Body of pancreas (tissue), 4 donors: ENCODE measurements around the gene CEP128. TPM values are rescaled to one million over a fixed set of nuclear protein-coding genes. Genes with fewer than 3 reads are reported as not detected.

Experiments used
- ATAC-seq: fragments of 150-250 bp; one replicate; pipeline ENCODE4 v1.9.1; 2016
- DNase-seq, 4 donors: peaks; one replicate each; pipeline ENCODE4 v3.0.0-alpha.2; 2019
- H3K27ac ChIP-seq, 4 donors: fragments of 200-600 bp; sonication (generic); 1 replicate in 3 of 4; 2 replicates in 1 of 4; pipeline versions ENCODE4 v1.5.1 to v1.6.1; 2016 to 2019; ENCODE audit warnings: mild to moderate bottlenecking in 1 of 4, mixed read lengths in 1 of 4, moderate library complexity in 1 of 4
- H3K27me3 ChIP-seq, 2 donors: fragments of 200-600 bp; sonication (generic); one replicate each; pipeline ENCODE4 v1.6.0; 2016; ENCODE audit warnings: mild to moderate bottlenecking in 1 of 2
- H3K36me3 ChIP-seq, 2 donors: fragments of 200-600 bp; sonication (generic); replicated peaks in 1 of 2; 2 replicates each; pipeline ENCODE4 v1.5.1; 2016; ENCODE audit warnings: low read depth in 2 of 2; ENCODE audit not compliant: insufficient read depth in 1 of 2
- H3K4me1 ChIP-seq: fragments of 200-600 bp; sonication (generic); one replicate; pipeline ENCODE4 v1.6.0; 2016
- H3K4me3 ChIP-seq, 2 donors: fragments of 200-600 bp; sonication (generic); 1 replicate in 1 of 2; 2 replicates in 1 of 2; pipeline ENCODE4 v1.5.1; 2016 to 2019
- H3K9me3 ChIP-seq, 3 donors: fragments of 200-600 bp; sonication (generic); 1 replicate in 2 of 3; 2 replicates in 1 of 3; pipeline ENCODE4 v1.5.1; 2016
- POLR2A ChIP-seq, 3 donors: fragments of 450-650 bp; IDR thresholded peaks; one replicate each; pipeline ENCODE4 v1.6.1; 2016; ENCODE audit warnings: antibody characterized with exemption in 3 of 3, mild to moderate bottlenecking in 2 of 3
- WGBS, 2 donors: methylation state at CpG; one replicate each; pipeline ENCODE4 v1.1.5; 2017; 5-methylcytosine and 5-hydroxymethylcytosine counted together
- intact Hi-C: fragments of 100-400 bp; cut with DNase I; formaldehyde crosslinking; loops from one replicate; pipeline ENCODE4 v1.15.1; 2023
- total RNA-seq, 2 donors: library from RNA; depleted of rRNA; stranded (reverse); fragments of >200 nt; gene quantifications; one replicate each; pipeline ENCODE4 v1.1.0, GENCODE V29; 2016
- TF ChIP-seq, protein P1 (sequence below), 7 experiments: fragments of 450-650 bp in 4 of 7; fragments of 200-600 bp in 3 of 7; sonication (generic) in 3 of 7; IDR thresholded peaks; one replicate each; pipeline ENCODE4 v1.5.1; 2016 to 2019; ENCODE audit warnings: antibody characterized with exemption in 7 of 7

Gene CEP128
- total RNA-seq, 2 donors from 2014 or later: 7.8 to 14.5 TPM

DNA sequence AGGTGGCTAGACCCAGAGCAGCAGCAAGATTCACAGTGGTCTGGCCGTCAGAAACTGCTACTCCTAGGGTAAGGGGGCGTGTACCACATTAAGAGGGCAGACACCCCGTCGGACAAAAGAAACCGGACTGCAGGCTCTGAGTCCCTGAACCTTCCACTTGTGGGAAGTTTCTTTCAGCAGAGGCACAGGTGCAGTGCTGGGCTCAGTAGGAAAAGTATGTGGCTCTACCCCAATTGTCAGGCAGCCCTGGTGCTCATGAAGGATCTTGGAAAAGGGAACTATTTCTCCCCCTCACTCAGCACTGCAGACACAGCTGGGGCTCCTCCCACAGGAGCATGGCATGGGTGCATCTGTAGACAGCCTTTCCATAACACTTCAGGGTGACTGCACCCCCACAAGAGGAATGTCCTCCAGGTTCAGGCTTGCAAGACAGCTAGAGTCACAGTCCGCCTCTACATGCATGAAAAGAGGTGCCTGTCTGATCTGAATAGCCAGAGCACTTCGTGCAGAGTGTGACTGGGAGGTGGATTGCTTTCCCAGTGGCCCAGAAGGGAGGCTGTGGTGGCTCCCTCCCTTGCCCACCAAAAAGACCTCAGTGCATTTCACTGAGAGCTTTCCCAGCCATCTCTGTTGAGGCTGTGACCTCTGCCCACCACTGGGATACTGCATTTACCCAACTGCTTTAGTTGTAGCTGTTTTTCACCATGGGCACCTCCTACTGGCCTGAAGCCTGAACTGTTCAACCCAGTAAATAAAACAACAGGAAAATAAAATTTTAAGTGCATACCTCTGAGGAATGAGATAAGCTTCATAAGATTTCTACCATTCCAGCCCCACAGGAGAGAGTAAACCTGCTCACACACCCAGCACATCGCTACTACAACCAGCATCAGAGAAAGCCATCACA lies 14.2 kb downstream of the CEP128 start:
- Histone ChIP-seq H3K36me3 (no peaks in the 10 kb centered on the region), H3K4me3 (no peak overlapping the region), H3K27ac (no peak overlapping the region), H3K27me3 (no peaks in the 10 kb centered on the region), H3K4me1 (no peaks in the 10 kb centered on the region), H3K9me3 (no peaks in the 10 kb centered on the region)
- no peak for TF ChIP-seq POLR2A (IDR thresholded peaks at IDR 0.05)
- TF ChIP-seq, protein P1, sequence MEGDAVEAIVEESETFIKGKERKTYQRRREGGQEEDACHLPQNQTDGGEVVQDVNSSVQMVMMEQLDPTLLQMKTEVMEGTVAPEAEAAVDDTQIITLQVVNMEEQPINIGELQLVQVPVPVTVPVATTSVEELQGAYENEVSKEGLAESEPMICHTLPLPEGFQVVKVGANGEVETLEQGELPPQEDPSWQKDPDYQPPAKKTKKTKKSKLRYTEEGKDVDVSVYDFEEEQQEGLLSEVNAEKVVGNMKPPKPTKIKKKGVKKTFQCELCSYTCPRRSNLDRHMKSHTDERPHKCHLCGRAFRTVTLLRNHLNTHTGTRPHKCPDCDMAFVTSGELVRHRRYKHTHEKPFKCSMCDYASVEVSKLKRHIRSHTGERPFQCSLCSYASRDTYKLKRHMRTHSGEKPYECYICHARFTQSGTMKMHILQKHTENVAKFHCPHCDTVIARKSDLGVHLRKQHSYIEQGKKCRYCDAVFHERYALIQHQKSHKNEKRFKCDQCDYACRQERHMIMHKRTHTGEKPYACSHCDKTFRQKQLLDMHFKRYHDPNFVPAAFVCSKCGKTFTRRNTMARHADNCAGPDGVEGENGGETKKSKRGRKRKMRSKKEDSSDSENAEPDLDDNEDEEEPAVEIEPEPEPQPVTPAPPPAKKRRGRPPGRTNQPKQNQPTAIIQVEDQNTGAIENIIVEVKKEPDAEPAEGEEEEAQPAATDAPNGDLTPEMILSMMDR (IDR thresholded peaks at IDR 0.05): no peak
- intact Hi-C loops: no loop called here
- WGBS, 2 donors: 92% methylated on average over 5 to 8 of the region's 8 CpGs
- ATAC-seq (no peak), DNase-seq (no peak)

- H3K27me3 ChIP-seq: no peaks in the 10 kb centered on the region
- H3K4me1 ChIP-seq: no peaks in the 10 kb centered on the region
- 82 to 87% methylated on average over 3 to 4 of the region's 4 CpGs for WGBS, 2 donors
- intact Hi-C loops: no loop called here
- no peak for ATAC-seq
- no peaks in the 10 kb centered on the region for H3K9me3 ChIP-seq
- no peak overlapping the region for H3K4me3 ChIP-seq
- no peak for DNase-seq
- TF ChIP-seq POLR2A (IDR thresholded peaks at IDR 0.05): no peak
- TF ChIP-seq, protein P1 (IDR thresholded peaks at IDR 0.05): no peak
- H3K36me3 ChIP-seq: no peaks in the 10 kb centered on the region
- H3K27ac ChIP-seq: no peak overlapping the region
Observed at GRCh38 chr14:80926397-80927082, 15.0 kb downstream of the CEP128 start.

DNA sequence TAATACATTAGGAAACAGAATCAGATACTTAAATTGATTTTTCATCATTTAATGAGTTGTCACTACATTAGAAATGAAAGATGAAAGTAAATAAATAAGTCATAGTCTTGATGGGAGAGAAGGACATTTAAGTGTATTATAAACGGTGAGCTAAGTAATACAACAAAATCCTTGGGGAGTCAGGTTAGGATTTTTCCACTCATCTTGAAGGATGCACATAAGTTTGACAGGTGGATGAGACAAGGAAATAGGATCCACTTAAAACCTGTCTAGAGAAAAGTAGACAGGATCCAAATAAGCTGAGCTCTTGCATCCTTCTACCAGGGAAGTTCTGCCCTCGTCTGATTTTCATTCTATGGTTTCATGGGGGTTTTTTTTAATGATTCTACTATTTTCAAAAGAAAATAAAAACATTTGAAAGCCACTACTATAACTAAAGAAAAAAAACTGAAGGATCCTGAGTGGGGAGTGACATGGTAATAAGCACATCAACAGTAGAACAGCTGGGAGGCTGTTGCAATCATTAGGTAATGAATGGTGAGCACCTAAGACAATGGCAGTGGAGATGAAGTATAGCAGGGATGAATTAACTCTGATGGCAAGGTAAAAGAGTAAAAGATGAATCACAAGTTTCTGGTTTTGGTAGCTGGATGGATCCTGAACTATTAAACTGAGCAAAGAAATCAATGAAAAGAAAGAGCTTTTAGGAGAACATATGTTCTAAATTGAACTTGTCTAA lies 17.0 kb downstream of the CEP128 start:
- TF ChIP-seq, protein P1 (IDR thresholded peaks at IDR 0.05): no peak
- TF ChIP-seq POLR2A (IDR thresholded peaks at IDR 0.05): no peak
- H3K9me3 ChIP-seq: no peaks in the 10 kb centered on the region
- no peak overlapping the region for H3K27ac ChIP-seq
- ATAC-seq (no peak), DNase-seq (no peak)
- no peaks in the 10 kb centered on the region for H3K36me3 ChIP-seq
- 68% methylated on average over 2 of the region's 2 CpGs for WGBS, 2 donors
- H3K4me3 ChIP-seq: no peak overlapping the region
- no peaks in the 10 kb centered on the region for H3K27me3 ChIP-seq
- no peaks in the 10 kb centered on the region for H3K4me1 ChIP-seq
- intact Hi-C loops: no loop called here

GRCh38 chr14:80923368-80923767 lies 18.2 kb downstream of the CEP128 start:
- H3K36me3 ChIP-seq: no peaks in the 10 kb centered on the region
- no peak overlapping the region for H3K4me3 ChIP-seq
- intact Hi-C loops: no loop called here
- ATAC-seq (no peak), DNase-seq (no peak)
- no peaks in the 10 kb centered on the region for H3K27me3 ChIP-seq
- TF ChIP-seq, protein P1 (IDR thresholded peaks at IDR 0.05): no peak
- TF ChIP-seq POLR2A (IDR thresholded peaks at IDR 0.05): no peak
- H3K27ac ChIP-seq: no peak overlapping the region
- H3K4me1 ChIP-seq: no peaks in the 10 kb centered on the region
- no peaks in the 10 kb centered on the region for H3K9me3 ChIP-seq
